Measurements from ENCODE around the gene CCDC106. TPM values are rescaled to one million over a fixed set of nuclear protein-coding genes. Genes with fewer than 3 reads are reported as not detected.

CCDC106 gene
- total RNA-seq, 2 experiments from 2014 or later: 8.8 to 11.2 TPM

DNA sequence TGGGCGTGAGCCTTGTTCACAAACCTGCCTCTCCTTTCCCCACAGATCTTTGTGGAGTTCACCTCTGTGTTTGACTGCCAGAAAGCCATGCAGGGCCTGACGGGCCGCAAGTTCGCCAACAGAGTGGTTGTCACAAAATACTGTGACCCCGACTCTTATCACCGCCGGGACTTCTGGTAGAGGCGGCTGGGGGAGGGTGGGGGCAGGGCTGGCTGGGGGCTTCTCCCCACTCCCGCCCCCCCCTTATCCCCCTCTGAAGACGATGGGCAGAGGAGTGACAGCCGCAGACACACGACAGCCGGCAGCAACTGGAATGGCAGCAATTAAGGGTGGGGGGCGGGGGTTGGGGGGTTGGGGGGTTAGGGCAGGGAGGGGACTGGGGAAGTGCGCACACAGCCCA, 25.9 kb downstream of the CCDC106 start:
- ChIA-PET CTCF (interaction anchor here (1.5 kb wide), 1 partner anchor 21 kb away, joined by 6 read pairs; no protein-coding TSS in a partner anchor), POLR2A (interaction anchor here (2.2 kb wide), 1 partner anchor 17 kb away, joined by 13 read pairs; no protein-coding TSS in a partner anchor)
- ATAC-seq: no peak
- no peaks in the 10 kb centered on the region for H3K27me3 Mint-ChIP-seq
- DNase-seq: no peak
- peaks cover 55% of the 10 kb centered on the region for H3K36me3 Mint-ChIP-seq (ENCODE audit: low read depth)
- H3K9me3 Mint-ChIP-seq: no peaks in the 10 kb centered on the region
- H3K4me3 Mint-ChIP-seq: no peak overlapping the region
- H3K27ac Mint-ChIP-seq: peak overlapping the region; percentile 53
- TF ChIP-seq, protein P1, sequence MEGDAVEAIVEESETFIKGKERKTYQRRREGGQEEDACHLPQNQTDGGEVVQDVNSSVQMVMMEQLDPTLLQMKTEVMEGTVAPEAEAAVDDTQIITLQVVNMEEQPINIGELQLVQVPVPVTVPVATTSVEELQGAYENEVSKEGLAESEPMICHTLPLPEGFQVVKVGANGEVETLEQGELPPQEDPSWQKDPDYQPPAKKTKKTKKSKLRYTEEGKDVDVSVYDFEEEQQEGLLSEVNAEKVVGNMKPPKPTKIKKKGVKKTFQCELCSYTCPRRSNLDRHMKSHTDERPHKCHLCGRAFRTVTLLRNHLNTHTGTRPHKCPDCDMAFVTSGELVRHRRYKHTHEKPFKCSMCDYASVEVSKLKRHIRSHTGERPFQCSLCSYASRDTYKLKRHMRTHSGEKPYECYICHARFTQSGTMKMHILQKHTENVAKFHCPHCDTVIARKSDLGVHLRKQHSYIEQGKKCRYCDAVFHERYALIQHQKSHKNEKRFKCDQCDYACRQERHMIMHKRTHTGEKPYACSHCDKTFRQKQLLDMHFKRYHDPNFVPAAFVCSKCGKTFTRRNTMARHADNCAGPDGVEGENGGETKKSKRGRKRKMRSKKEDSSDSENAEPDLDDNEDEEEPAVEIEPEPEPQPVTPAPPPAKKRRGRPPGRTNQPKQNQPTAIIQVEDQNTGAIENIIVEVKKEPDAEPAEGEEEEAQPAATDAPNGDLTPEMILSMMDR (IDR thresholded peaks at IDR 0.05): no peak
- intact Hi-C loops (cut with micrococcal nuclease): no loop called here
- peaks cover 49% of the 10 kb centered on the region for H3K4me1 Mint-ChIP-seq (ENCODE audit: low read depth)

DNA sequence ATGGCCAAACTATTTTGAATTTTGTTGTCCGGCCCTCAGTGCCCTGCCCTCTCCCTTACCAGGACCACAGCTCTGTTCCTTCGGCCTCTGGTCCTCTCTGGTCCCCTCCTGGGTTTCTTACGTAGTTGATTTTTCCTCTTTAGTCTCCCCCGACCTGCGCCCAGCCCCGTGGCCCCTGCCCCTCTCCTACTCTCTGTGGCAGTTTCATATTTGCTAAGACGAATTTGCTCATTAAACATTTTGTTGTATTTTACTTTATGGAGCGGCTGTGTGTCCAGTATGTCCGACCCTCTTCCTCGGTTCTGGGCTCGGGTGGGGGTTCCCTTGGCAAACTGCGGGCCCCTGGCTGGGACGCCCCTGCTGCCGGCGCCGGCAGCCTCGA, 26.4 kb downstream of the CCDC106 start:
- Mint-ChIP-seq H3K27me3 (no peaks in the 10 kb centered on the region), H3K4me1 (ENCODE audit: low read depth) (peaks cover 54% of the 10 kb centered on the region), H3K4me3 (peak overlapping the region; percentile 96), H3K9me3 (no peaks in the 10 kb centered on the region), H3K27ac (peak overlapping the region; percentile 79), H3K36me3 (ENCODE audit: low read depth) (peaks cover 53% of the 10 kb centered on the region)
- TF ChIP-seq, protein P1 (IDR thresholded peaks at IDR 0.05): no peak
- intact Hi-C loops (cut with micrococcal nuclease): no loop called here
- POLR2A ChIA-PET: interaction anchor here (0.7 to 2.2 kb wide), 2 partner anchors 10 to 17 kb away, joined by 3 to 13 read pairs; no protein-coding TSS in a partner anchor
- no peak for DNase-seq
- CTCF ChIA-PET: interaction anchor here (0.6 kb wide), 1 partner anchor 42 kb away, joined by 3 read pairs; no protein-coding TSS in a partner anchor
- ATAC-seq: no peak

DNA sequence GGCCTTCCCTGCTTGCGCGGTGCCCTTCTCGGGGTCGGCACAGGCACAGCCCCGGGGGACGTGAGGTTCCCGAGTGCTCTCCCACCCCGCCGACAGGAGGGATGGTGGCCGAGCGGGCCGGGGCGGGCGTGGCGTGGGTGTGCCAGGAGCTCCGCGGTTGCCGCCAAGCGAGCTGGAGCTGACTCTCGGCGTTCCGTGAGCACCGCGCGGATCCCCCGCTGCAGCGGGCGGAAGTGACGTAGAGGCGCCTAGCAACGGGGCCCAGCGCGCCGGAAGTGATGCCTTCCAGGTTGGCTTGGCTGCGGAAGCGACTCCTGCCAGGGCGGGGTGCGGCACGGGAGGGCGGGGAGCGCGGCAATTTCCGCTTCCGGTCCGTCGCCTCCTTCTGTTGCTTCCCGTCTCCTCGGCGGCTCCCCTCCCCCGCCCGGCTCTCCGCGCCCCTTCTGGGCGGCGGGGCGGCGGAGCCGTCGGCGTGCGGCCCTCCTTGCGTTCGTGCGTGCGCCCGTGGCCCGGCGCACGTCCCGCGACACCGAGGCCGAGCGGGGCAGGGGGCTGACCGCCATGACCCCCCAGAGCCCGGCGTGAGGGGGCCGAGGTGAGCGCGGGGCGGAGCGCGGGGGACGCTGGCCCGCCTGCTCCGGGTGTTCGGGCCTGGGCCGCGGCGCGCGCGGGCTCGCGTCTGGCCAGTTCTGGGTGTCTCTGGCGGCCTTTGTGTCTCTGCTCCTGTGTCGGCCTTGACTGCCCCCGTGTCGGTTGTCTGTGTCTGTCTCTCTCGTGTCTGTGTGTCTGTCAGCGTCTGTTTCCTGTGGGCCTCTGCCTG, 27.0 kb downstream of the CCDC106 start, which contains the start of gene EPN1:
Gene EPN1, plus strand, starts transcription at position 386 of the 820 bp plus-strand sequence. CDS start 3,402 bp downstream, outside the sequence.
- H3K4me1 Mint-ChIP-seq (ENCODE audit: low read depth): peaks cover 60% of the 10 kb centered on the region

DNA sequence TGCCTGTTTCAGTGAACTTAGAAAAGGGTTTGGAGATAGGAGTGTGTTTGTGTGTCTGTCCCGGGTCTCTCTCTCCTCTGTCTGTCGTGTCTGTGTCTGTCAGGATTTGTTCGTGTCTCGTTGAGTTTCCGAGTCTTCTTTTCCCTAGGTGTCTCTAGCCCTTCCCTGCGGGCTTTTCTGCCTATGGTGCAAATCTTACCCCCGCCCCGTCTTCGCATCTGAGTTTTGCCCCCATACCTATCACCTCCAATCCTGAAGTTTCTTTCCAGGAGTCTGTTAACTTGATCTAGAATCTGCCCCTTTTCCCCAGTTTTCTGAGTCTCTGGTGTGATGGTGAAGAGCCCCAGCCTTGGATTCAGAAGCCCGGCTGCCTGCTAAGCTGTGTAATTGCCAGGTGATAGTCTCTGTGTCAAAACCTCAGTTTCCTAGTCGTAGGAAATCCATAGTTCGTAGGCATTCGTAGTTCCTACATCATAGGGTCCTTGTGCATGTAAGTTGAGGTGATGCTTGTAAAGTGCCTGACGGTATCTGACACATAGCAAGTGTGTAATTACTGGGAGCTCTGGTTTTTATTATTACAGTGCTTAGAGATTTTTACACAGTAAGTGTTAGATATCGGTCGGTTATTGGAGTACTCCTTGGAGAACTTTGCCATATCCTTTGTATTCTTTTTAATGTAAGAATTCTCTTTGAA, 27.8 kb downstream of the CCDC106 start:
- intact Hi-C loops (cut with micrococcal nuclease): no loop called here
- DNase-seq: no peak
- Mint-ChIP-seq H3K27me3 (no peaks in the 10 kb centered on the region), H3K4me1 (ENCODE audit: low read depth) (peaks cover 58% of the 10 kb centered on the region), H3K9me3 (no peaks in the 10 kb centered on the region), H3K36me3 (ENCODE audit: low read depth) (peaks cover 49% of the 10 kb centered on the region), H3K4me3 (peak overlapping the region; percentile 96), H3K27ac (peak overlapping the region; percentile 96)
- CTCF ChIA-PET: interaction anchor here (1.1 to 1.2 kb wide), 2 partner anchors 28 to 43 kb away, joined by 3 to 4 read pairs; no protein-coding TSS in a partner anchor
- TF ChIP-seq, protein P1 (IDR thresholded peaks at IDR 0.05): no peak
- no peak for ATAC-seq
- POLR2A ChIA-PET: interaction anchor here (0.7 to 2.2 kb wide), 4 partner anchors 10 to 41 kb away, joined by 3 to 7 read pairs (median 4); no protein-coding TSS in a partner anchor

More for the DNA sequence above, 27.0 kb downstream of the CCDC106 start, which contains the start of gene EPN1:
- intact Hi-C loops (cut with micrococcal nuclease): no loop called here
- peak; percentile 94 for ATAC-seq
- TF ChIP-seq, protein P1 (IDR thresholded peaks at IDR 0.05): no peak
- H3K36me3 Mint-ChIP-seq (ENCODE audit: low read depth): peaks cover 54% of the 10 kb centered on the region
- POLR2A ChIA-PET: interaction anchor here (0.7 to 2.2 kb wide), 3 partner anchors 9 to 40 kb away, joined by 3 to 13 read pairs (median 3); no protein-coding TSS in a partner anchor
- DNase-seq: peak; percentile 98
- H3K27me3 Mint-ChIP-seq: no peaks in the 10 kb centered on the region
- H3K4me3 Mint-ChIP-seq: peak within 1 kb of the TSS; percentile 96
- CTCF ChIA-PET: interaction anchor here (0.6 kb wide), 1 partner anchor 42 kb away, joined by 3 read pairs; no protein-coding TSS in a partner anchor
- peak within 1 kb of the TSS; percentile 96 for H3K27ac Mint-ChIP-seq
- H3K9me3 Mint-ChIP-seq: no peaks in the 10 kb centered on the region
